DMS 273 treated with DMSO at 0.1 percent for 48 hours (cell line): ENCODE measurements around the gene APOBEC2.
"Not testable (repeated sequence)": the region's sequence is repeated elsewhere in the genome, so short reads cannot be mapped to it uniquely, and the experiment has no call there.

ENCODE experiments used
- DNase-seq: peaks from one replicate; lab custom pipeline; 2025; lab: John Stamatoyannopoulos, UW

Gene APOBEC2

GRCh38 chr6:41053041-41053440, at the start of gene APOBEC2:
APOBEC2 (plus strand) TSS chr6:41053202; CDS start chr6:41053348, 146 bp downstream.
- DNase-seq, result no peak

GRCh38 chr6:41006217-41006616, 46.8 kb upstream of the APOBEC2 start:
- not testable (repeated sequence) for DNase-seq

- DNase-seq, result not testable (repeated sequence)
These were observed 46.0 kb upstream of the APOBEC2 start for GRCh38 chr6:41006980-41007379.

- DNase-seq, result no peak
These were observed 45.0 kb upstream of the APOBEC2 start for GRCh38 chr6:41008011-41008410.

GRCh38 chr6:41009669-41010068, 43.3 kb upstream of the APOBEC2 start:
- DNase-seq, result no peak

- DNase-seq, result no peak
These were observed 41.3 kb upstream of the APOBEC2 start for GRCh38 chr6:41011673-41012072.

GRCh38 chr6:41013466-41014153, 39.4 kb upstream of the APOBEC2 start:
- DNase-seq, result no peak

GRCh38 chr6:41014780-41015179, 38.2 kb upstream of the APOBEC2 start:
- no peak for DNase-seq

- DNase-seq, result not testable (repeated sequence)
These were observed 37.1 kb upstream of the APOBEC2 start for GRCh38 chr6:41015860-41016259.

GRCh38 chr6:41017663-41018062, 35.3 kb upstream of the APOBEC2 start:
- no peak for DNase-seq

GRCh38 chr6:41021832-41022231, 31.2 kb upstream of the APOBEC2 start:
- DNase-seq, result no peak

GRCh38 chr6:41022294-41022693, 30.7 kb upstream of the APOBEC2 start:
- no peak for DNase-seq

- no peak for DNase-seq
These were observed 29.9 kb upstream of the APOBEC2 start for GRCh38 chr6:41023114-41023513.

GRCh38 chr6:41025966-41026530, 27.0 kb upstream of the APOBEC2 start:
- DNase-seq, result no peak

- no peak for DNase-seq
These were observed 25.8 kb upstream of the APOBEC2 start for GRCh38 chr6:41027241-41027640.

- DNase-seq, result no peak
These were observed 25.0 kb upstream of the APOBEC2 start for GRCh38 chr6:41027799-41028560.

- no peak for DNase-seq
These were observed 24.2 kb upstream of the APOBEC2 start for GRCh38 chr6:41028561-41029412.

- DNase-seq, result no peak
These were observed 20.2 kb upstream of the APOBEC2 start for GRCh38 chr6:41032830-41033229.

- DNase-seq, result no peak
These were observed 19.2 kb upstream of the APOBEC2 start for GRCh38 chr6:41033776-41034175.

GRCh38 chr6:41036186-41036585, 16.8 kb upstream of the APOBEC2 start:
- DNase-seq, result no peak

- no peak for DNase-seq
These were observed 16.4 kb upstream of the APOBEC2 start for GRCh38 chr6:41036601-41037000.
